Activated naive CD4-positive, alpha-beta T cell treated with anti-CD3 and anti-CD28 coated beads, Interleukin-2, amount 50 U/mL, for 24 hours (primary cell): Measurements from ENCODE around the gene IGLL5.

Experiments
- H3K27ac Mint-ChIP-seq: one replicate; pipeline ENCODE4 v1.8.0; 2021; ENCODE audit warnings: mild to moderate bottlenecking, mixed read lengths
- H3K27me3 Mint-ChIP-seq: one replicate; pipeline ENCODE4 v1.8.0; 2021; ENCODE audit warnings: mixed read lengths
- H3K36me3 Mint-ChIP-seq: one replicate; pipeline ENCODE4 v1.8.0; 2021; ENCODE audit warnings: mixed read lengths
- H3K4me1 Mint-ChIP-seq: one replicate; pipeline ENCODE4 v1.8.0; 2021; ENCODE audit warnings: mixed read lengths
- H3K4me3 Mint-ChIP-seq: one replicate; pipeline ENCODE4 v1.8.0; 2021; ENCODE audit warnings: mild to moderate bottlenecking, mixed read lengths
- H3K9me3 Mint-ChIP-seq: one replicate; pipeline ENCODE4 v1.8.0; 2021; ENCODE audit warnings: mixed read lengths

The IGLL5 gene

DNA sequence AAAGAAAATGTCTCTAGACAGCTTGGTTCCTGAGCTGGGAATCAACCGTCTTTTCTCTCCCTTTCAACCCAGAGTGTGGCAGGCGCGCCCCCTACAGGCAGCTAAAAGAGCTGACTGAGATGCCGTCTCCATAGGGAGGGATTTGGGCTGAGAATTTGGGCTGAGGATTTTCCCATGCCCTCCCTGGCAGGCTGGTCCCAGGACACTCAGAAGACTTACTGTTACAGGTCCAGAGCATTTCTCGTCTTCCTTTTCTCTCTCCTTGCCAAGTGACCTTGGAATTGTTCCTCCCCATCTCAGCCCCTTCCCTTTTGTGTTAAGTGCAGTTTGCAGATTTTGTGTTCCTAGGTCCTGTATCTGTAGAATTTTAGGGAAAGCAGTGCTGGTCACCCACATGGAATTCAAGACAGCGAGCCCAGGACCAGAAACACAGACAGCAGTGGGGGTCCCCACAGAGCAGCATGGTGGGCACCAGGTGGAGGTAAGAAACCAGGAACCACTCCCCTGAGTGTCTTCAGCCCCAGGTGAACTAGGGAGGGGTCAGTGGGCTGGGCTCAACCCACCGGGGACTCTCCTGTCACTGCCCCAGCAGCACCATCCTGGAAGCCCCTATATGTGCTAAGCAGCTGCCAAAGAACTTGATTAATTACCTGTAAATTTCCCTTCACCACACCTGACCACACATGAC lies 9.9 kb upstream of the IGLL5 start:
- H3K36me3 Mint-ChIP-seq = peaks cover 4% of the 10 kb centered on the region
- H3K4me1 Mint-ChIP-seq = no peaks in the 10 kb centered on the region
- peaks cover 5% of the 10 kb centered on the region for H3K9me3 Mint-ChIP-seq
- H3K27ac Mint-ChIP-seq = no peak overlapping the region
- no peaks in the 10 kb centered on the region for H3K27me3 Mint-ChIP-seq
- H3K4me3 Mint-ChIP-seq = no peak overlapping the region

DNA sequence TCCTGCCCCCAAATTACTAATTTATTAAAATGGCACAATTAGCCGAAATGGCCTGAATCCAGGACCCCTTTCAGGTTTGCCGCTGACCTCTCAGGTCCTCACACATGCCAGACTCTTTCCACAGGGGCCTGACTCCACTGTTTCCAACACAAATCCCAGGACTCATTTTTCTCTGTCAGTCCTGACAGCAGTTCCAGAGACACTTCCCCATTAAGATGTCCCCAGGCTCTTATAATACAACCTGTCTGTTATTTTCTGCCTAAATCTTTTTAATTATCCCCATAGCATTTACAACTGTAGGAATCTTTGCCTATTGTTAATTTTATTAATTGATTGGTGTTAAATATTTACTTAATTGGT lies 9.4 kb upstream of the IGLL5 start:
- Mint-ChIP-seq H3K36me3 (peaks cover 4% of the 10 kb centered on the region), H3K27ac (no peak overlapping the region), H3K4me3 (no peak overlapping the region), H3K4me1 (no peaks in the 10 kb centered on the region), H3K27me3 (no peaks in the 10 kb centered on the region), H3K9me3 (peaks cover 5% of the 10 kb centered on the region)

DNA sequence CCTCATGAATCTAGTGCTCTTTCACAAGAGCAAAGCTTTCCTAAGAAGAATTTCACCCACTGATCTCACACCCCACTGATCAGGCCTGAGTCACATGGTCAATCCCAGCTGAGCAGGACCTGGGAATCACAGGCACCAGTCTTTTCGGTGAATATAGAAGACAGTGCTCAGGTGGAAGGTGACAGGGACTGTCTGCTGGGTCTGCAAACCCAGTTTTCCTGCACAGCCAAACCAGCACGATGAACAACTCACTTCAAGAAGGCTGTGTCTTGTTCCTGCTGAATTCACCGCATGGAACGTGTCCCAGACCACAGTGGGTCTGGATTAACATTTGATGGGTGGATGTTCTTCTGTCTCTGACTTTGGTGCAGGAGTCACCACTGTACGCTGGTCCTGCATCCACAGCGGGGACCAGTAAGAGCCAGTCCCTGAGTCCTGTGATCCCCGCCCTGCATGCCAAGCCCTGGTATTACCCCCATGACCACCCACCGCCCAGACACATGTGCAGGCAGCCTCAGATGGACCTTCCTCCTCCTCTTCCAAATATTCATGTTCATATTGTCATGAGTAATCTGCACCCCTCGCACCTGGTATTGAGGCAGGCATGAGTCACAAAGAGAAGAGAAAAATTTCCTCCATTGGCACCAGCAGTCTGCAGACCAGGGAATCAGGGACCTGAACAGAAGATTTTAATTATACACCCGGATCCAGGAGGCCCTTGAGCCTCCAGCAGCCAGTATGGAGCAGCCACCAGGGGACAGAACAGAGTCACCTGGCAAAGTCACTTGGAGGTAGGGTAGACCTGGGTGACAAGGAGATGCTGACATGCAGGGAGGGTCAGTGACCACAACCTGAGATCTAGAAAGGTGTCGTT lies 8.6 kb upstream of the IGLL5 start:
- Mint-ChIP-seq H3K27me3 (no peaks in the 10 kb centered on the region), H3K36me3 (no peaks in the 10 kb centered on the region), H3K27ac (no peak overlapping the region), H3K9me3 (no peaks in the 10 kb centered on the region), H3K4me3 (no peak overlapping the region), H3K4me1 (no peaks in the 10 kb centered on the region)

DNA sequence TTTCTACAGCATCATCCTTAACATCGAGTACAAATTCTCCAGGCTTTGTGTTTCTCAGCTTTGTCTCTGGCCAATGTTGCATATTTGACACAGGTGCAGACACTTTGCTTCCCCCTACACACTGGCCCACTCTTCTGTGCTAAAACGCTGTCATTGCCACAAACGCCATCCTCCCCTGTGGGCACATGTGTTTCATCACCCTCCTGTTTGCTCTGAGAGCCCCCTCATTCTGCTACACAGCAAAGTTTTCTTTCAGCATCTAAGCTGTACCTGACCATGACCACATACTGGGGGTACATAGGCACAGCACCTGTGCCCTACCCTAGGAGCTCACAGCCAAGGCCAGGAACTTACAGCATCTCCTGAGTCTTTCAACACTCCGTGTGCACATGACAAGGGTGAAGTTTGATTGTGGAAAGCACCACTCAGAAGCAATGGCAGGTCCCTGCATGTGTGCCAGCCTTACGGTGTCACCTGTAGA lies 7.9 kb upstream of the IGLL5 start:
- no peak overlapping the region for H3K27ac Mint-ChIP-seq
- no peaks in the 10 kb centered on the region for H3K9me3 Mint-ChIP-seq
- no peaks in the 10 kb centered on the region for H3K4me1 Mint-ChIP-seq
- no peaks in the 10 kb centered on the region for H3K36me3 Mint-ChIP-seq
- no peak overlapping the region for H3K4me3 Mint-ChIP-seq
- H3K27me3 Mint-ChIP-seq = no peaks in the 10 kb centered on the region

DNA sequence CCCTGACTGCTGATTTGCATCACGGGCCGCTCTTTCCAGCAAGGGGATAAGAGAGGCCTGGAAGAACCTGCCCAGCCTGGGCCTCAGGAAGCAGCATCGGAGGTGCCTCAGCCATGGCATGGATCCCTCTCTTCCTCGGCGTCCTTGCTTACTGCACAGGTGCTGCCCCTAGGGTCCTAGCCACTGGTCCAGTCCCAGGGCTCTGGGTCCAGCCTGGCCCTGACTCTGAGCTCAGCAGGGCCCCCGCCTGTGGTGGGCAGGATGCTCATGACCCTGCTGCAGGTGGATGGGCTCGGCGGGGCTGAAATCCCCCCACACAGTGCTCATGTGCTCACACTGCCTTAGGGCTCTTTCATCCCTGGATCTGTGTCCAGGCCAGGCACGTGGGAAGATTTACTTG lies 7.0 kb upstream of the IGLL5 start:
- H3K4me1 Mint-ChIP-seq = no peaks in the 10 kb centered on the region
- H3K27me3 Mint-ChIP-seq = no peaks in the 10 kb centered on the region
- no peak overlapping the region for H3K27ac Mint-ChIP-seq
- H3K9me3 Mint-ChIP-seq = no peaks in the 10 kb centered on the region
- H3K4me3 Mint-ChIP-seq = no peak overlapping the region
- H3K36me3 Mint-ChIP-seq = no peaks in the 10 kb centered on the region

DNA sequence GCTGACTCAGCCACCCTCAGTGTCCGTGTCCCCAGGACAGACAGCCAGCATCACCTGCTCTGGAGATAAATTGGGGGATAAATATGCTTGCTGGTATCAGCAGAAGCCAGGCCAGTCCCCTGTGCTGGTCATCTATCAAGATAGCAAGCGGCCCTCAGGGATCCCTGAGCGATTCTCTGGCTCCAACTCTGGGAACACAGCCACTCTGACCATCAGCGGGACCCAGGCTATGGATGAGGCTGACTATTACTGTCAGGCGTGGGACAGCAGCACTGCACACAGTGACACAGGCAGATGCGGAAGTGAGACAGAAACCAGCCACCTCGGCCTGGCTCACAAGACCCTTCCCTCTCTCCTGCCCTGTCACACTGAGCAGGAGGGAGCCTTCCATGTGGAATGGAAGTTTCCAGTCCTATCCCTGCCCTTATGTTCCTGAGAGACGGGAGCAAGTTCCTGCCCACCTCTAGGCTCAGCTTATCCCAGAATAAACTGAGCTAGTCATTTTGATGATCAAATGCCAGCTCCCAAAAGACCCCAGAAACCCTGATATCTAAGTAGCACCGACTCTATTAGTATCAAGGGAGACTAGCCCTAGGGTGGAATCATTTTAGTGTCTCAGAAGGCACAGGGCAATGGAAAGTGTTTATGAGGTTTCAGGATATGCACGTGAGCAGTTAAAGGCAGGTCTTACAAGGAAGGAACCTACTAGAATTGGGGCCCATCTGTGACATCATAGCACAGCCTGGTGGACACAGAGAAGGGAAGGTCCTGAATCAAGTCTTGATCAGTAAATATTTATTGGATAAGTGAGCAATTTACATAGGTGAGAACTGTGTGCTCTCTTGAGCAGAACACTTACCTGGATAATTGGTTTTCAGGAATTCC lies 6.3 kb upstream of the IGLL5 start:
- Mint-ChIP-seq H3K4me3 (no peak overlapping the region), H3K4me1 (no peaks in the 10 kb centered on the region), H3K27ac (no peak overlapping the region)

DNA sequence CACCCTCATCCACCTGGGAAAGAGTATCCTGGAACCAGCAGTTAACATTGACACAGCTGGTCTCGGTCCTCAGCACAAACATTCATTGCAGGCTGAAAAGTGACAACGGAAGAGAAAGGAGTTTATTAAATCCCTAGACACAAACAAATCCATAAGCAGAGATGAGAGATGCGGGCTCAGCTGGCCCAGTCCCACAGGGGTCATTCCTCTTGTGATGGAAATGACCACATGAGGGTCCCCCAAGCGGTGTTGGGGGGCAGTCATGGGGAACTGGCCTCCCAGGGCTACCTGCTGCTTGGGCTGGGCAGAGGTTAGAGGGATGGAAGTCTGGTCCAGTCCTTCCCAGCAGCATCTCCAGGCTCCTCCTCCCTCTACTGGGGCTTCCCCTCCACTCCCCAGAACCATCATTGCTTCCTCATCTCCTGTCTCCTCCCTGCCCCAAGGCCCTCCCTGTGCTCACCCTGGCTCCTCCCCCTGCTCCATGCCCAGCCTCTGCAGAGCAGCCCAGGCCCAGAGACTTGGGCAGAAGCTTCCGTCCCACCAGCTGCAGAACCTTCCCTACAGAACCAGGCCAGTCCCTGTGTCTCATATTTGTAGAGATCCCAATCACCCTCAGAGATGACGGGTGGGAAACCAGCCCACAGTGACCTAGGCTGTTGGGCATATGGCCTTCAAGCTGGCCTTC lies 5.4 kb upstream of the IGLL5 start:
- Mint-ChIP-seq H3K4me3 (no peak overlapping the region), H3K9me3 (no peaks in the 10 kb centered on the region), H3K36me3 (no peaks in the 10 kb centered on the region), H3K27me3 (no peaks in the 10 kb centered on the region), H3K27ac (no peak overlapping the region), H3K4me1 (no peaks in the 10 kb centered on the region)

More for the DNA sequence above, 6.3 kb upstream of the IGLL5 start:
- no peaks in the 10 kb centered on the region for H3K27me3 Mint-ChIP-seq
- no peaks in the 10 kb centered on the region for H3K36me3 Mint-ChIP-seq
- H3K9me3 Mint-ChIP-seq = no peaks in the 10 kb centered on the region

DNA sequence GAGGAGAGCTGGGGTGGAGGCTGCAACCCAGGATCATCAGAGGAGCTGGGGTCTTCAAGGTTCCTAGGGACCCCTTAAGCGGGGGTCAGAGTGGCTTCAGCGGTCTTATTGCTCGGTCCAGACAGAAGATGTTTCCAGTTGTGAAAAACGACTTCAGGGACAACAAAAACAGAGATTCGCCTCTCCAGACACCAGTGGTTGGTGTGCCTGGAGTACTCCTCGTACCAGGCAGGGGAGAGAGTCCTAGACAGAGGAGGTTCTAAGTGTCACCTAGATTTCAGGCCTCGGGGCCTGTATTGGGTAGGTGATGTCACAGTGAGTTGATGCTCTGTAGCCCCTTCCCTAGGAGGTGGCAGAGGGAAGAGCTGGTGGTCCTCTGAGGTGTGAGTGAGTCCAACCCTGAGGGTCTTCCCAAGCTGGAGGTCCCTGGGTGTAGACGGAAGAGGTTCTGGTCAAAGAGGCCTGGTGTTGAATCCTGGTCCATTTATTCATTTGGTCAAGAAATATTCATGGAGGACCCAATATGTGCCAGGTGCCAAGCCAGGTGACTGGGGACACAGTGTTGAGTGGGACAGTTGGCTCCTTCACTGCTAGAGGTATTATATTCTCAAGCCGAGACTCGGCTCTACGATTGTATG lies 4.4 kb upstream of the IGLL5 start:
- H3K9me3 Mint-ChIP-seq = no peaks in the 10 kb centered on the region
- H3K36me3 Mint-ChIP-seq = no peaks in the 10 kb centered on the region
- H3K4me3 Mint-ChIP-seq = no peak overlapping the region
- no peaks in the 10 kb centered on the region for H3K4me1 Mint-ChIP-seq
- H3K27ac Mint-ChIP-seq = no peak overlapping the region
- no peaks in the 10 kb centered on the region for H3K27me3 Mint-ChIP-seq

DNA sequence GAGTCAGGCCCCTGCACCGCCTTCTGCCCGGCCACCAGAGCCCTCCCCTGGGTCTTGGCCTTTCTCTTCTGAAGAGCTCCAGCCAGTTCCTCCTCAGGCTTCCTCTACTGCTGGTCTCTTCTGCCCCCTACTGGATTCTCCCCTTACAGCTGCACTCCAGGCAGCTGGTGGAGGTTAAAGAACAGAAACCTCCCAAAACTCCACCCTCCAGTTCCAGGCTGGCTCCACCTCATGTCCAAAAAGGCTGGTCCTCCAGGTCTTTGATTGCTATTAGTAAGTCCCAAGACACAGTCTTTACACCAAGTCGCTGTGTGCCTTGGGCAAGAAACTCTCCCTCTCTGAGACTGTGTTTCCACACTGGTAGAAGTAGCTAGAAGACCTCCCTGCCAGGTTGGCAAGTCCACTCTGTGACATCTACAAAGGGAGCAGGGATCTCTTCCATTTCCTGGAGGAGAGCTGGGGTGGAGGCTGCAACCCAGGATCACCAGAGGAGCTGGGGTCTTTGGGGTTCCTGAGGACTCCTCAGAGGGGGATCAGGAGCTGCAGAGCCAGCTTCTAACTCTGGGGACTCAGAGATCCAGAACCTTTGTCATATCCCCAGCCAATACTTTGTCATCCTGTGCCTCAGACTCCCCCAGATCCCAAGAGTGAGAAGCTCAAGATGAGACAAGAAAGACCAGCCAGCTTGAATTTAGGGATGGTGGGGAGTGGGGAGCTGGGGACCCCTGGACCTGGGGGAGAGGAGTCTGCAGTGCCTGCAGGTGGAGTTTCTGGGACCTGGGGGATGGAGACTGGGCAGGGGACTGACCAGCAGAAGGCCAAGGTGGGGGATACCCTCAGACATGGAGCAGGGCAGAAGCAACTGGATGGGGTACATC lies 3.4 kb upstream of the IGLL5 start:
- Mint-ChIP-seq H3K9me3 (no peaks in the 10 kb centered on the region), H3K4me1 (no peaks in the 10 kb centered on the region), H3K27ac (no peak overlapping the region), H3K4me3 (no peak overlapping the region), H3K27me3 (no peaks in the 10 kb centered on the region), H3K36me3 (no peaks in the 10 kb centered on the region)

DNA sequence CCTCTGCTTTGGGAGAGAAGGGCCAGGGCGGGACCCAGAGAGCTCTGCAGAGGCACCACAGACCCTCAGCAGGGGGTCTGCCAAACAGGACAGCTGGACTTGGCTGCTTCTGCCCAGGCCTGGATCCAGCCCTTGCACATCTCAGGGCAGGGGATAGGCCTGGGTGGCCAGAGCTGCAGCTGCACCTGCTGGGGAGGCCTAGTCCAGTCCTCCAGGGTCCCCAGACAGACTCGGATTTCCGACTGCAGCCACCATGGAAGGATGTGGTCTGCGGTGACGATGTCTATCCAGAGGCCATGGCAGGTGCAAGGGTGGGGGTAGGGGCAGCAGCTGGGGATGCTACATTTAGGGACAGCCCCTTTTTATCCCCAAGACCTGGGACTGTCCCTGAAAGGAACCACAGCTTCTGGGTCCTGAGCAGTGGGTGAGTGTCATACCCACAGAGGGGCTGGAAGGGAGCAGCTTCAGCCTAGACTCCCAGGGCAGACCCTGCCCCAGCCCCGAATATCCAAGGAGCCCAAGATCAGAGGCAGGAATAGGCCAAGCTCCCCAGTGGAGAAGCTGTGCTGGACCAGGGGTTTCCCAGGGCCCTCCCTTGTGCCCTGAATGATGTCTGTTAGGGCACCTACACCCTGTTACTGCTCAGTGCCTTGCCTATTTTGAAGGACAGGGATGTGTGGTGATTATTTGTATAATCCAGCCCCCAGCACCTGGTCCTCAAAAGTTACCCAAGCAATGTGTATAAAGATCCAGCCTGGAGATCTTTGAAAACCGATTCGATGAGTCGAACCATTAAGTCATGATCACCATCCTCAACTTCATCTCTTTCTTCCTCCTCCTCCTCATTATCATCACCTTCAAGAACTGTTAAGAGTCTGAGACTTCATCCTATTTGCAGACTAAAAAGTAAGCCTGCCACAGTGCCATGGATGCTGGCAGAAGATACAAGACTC lies 2.5 kb upstream of the IGLL5 start:
- H3K4me1 Mint-ChIP-seq = no peaks in the 10 kb centered on the region
- no peak overlapping the region for H3K27ac Mint-ChIP-seq
- no peak overlapping the region for H3K4me3 Mint-ChIP-seq
- H3K9me3 Mint-ChIP-seq = no peaks in the 10 kb centered on the region
- H3K36me3 Mint-ChIP-seq = no peaks in the 10 kb centered on the region
- H3K27me3 Mint-ChIP-seq = no peaks in the 10 kb centered on the region

DNA sequence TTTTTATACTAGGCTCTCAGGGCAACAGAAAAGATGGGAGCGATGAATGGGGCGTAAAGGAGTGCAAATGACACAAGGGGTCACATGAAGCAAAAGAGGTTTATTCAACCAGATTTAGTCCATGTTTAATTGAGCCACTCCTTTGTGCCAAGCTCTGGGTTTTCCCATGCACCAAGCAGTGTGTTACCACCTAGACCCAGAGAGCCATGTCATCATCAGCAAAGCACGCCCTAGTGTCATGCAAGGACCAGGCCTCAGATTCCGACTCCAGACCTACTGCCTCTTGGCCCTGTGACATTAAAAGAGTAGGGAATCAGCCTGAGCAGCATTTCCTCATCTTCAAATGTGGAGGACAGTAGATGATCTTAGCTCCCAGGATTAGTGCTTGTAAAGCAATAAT lies 1.1 kb upstream of the IGLL5 start:
- Mint-ChIP-seq H3K9me3 (no peaks in the 10 kb centered on the region), H3K27ac (no peak overlapping the region), H3K36me3 (no peaks in the 10 kb centered on the region), H3K4me3 (no peak overlapping the region), H3K27me3 (no peaks in the 10 kb centered on the region), H3K4me1 (no peaks in the 10 kb centered on the region)

DNA sequence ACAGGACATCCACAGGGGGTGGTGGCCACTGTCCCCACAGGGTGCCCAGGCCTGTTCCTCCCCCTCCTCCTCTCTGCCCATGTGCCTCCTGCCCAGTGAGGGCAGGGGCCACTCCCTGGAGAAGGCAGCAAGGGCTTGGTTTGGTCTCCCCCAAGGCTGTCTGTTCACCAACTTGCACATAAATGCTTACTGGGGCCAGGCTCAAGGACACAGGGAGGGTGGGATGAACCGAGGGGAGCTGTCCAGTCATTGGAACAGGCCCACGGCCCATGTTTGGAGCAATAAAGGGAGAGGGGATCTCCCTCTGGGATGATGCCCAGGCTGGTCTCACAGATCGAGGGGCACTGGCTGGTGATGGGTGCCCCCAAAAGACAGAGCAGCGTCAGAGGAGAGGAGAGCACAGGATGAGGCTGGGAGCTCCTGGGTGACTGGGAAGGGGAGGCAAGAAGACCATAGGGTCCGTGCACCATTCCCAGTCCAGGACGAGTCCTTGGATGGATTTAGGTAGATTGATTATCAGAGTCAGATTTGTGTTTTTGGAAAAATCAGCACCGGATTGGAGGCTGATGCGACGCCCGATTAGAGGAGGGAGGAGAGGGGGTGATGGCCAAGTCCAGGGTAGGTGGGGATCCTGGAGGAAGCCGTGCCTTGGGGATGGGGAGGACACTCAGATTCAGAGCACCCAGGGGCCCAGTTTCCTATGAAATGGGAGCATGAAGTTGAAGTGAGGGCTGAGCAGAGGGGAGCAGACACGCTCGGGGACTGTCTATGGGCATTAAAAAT lies 1.1 kb downstream of the IGLL5 start:
- Mint-ChIP-seq H3K4me3 (no peak overlapping the region), H3K27ac (no peak overlapping the region), H3K27me3 (no peaks in the 10 kb centered on the region), H3K4me1 (no peaks in the 10 kb centered on the region), H3K36me3 (no peaks in the 10 kb centered on the region), H3K9me3 (no peaks in the 10 kb centered on the region)

DNA sequence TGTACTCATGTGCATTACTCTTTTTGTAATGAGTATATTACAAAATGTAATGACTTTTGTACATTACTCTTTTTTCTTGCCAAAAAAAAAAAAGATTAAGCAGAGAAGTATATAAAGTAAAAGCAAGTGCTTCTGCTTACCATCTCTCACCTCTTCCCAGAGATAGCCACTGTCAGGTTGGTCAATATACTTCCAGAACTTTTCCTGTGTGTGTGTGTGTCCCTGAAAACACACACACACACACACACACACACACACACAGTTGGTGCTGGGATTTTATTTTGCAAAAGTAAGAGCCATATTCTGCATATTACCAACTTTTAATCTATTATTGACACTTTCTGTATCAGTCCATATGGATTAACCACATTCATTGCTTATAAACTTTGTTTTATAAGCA lies 2.5 kb downstream of the IGLL5 start:
- no peaks in the 10 kb centered on the region for H3K36me3 Mint-ChIP-seq
- no peak overlapping the region for H3K4me3 Mint-ChIP-seq
- H3K9me3 Mint-ChIP-seq = no peaks in the 10 kb centered on the region
- no peaks in the 10 kb centered on the region for H3K4me1 Mint-ChIP-seq
- H3K27me3 Mint-ChIP-seq = no peaks in the 10 kb centered on the region
- no peak overlapping the region for H3K27ac Mint-ChIP-seq
